ENCODE results near the gene TMEM52.

DNA sequence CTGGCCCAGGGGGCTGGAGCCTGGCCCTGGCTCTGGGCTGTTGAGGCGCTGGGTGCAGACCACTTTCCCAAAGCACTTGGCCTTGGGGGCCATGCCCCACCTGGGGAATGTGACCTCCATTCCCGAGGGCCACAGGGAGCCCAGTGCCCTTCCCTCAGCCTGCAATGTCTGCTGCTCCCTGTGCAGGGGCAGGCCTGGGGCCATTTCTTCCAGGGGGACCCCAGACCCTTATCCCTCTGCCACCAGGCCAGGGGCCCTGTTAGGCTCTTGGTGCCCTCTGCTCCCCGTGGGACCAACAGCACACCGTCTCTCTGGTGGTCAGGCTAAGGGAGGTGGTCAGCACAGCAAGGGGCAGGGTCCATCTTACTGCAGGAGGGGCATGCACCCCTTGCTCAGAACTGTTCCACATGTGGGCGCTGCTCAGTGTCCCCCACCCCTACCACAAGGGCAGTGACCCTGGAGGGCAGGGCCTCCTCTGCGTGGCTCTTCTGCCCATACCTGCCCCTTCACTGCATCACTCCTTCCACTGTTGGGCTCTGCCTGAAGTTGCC is 1.1 kb upstream of the TMEM52 start:
- TF ChIP-seq EZH2phosphoT487 (IDR thresholded peaks at IDR 0.05; ENCODE audit: borderline replicate concordance, low read depth, low read length) = no peak
- TF ChIP-seq, protein P1, sequence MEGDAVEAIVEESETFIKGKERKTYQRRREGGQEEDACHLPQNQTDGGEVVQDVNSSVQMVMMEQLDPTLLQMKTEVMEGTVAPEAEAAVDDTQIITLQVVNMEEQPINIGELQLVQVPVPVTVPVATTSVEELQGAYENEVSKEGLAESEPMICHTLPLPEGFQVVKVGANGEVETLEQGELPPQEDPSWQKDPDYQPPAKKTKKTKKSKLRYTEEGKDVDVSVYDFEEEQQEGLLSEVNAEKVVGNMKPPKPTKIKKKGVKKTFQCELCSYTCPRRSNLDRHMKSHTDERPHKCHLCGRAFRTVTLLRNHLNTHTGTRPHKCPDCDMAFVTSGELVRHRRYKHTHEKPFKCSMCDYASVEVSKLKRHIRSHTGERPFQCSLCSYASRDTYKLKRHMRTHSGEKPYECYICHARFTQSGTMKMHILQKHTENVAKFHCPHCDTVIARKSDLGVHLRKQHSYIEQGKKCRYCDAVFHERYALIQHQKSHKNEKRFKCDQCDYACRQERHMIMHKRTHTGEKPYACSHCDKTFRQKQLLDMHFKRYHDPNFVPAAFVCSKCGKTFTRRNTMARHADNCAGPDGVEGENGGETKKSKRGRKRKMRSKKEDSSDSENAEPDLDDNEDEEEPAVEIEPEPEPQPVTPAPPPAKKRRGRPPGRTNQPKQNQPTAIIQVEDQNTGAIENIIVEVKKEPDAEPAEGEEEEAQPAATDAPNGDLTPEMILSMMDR (conservative IDR thresholded peaks at IDR 0.05; ENCODE audit: low read length) = no peak
